ENCODE data around the gene TECPR2.

Gene TECPR2

GRCh38 chr14:102491786-102492530 is 129.2 kb downstream of the TECPR2 start:
- no peak for DNase-seq (ENCODE audit: insufficient read length, low spot score)
- FAIRE-seq: no peak

- FAIRE-seq (no peak), DNase-seq (ENCODE audit: insufficient read length, low spot score) (no peak)
These were observed 129.8 kb downstream of the TECPR2 start for GRCh38 chr14:102492531-102492910.

GRCh38 chr14:102493096-102493495 is 130.4 kb downstream of the TECPR2 start:
- FAIRE-seq: no peak
- DNase-seq (ENCODE audit: insufficient read length, low spot score): no peak

- DNase-seq (ENCODE audit: insufficient read length, low spot score): no peak
- no peak for FAIRE-seq
These were observed 130.8 kb downstream of the TECPR2 start for GRCh38 chr14:102493585-102493984.

- FAIRE-seq (no peak), DNase-seq (ENCODE audit: insufficient read length, low spot score) (no peak)
These were observed 133.0 kb downstream of the TECPR2 start for GRCh38 chr14:102495491-102496330.

- FAIRE-seq (peak; percentile 9), DNase-seq (ENCODE audit: insufficient read length, low spot score) (no peak)
These were observed 133.6 kb downstream of the TECPR2 start for GRCh38 chr14:102496331-102496691.

GRCh38 chr14:102496958-102497744 is 134.4 kb downstream of the TECPR2 start:
- FAIRE-seq (no peak), DNase-seq (ENCODE audit: insufficient read length, low spot score) (no peak)

GRCh38 chr14:102497998-102498677 is 135.4 kb downstream of the TECPR2 start:
- DNase-seq (ENCODE audit: insufficient read length, low spot score) (no peak), FAIRE-seq (no peak)

GRCh38 chr14:102498678-102499265 is 136.0 kb downstream of the TECPR2 start:
- FAIRE-seq: peak; percentile 96
- DNase-seq (ENCODE audit: insufficient read length, low spot score): no peak

- FAIRE-seq (no peak), DNase-seq (ENCODE audit: insufficient read length, low spot score) (no peak)
These were observed 136.8 kb downstream of the TECPR2 start for GRCh38 chr14:102499401-102500157.

- DNase-seq (ENCODE audit: insufficient read length, low spot score) (no peak), FAIRE-seq (no peak)
These were observed 137.5 kb downstream of the TECPR2 start for GRCh38 chr14:102500158-102500662.

- no peak for DNase-seq (ENCODE audit: insufficient read length, low spot score)
- no peak for FAIRE-seq
These were observed 138.0 kb downstream of the TECPR2 start for GRCh38 chr14:102500713-102501112.

GRCh38 chr14:102501751-102502315 is 139.1 kb downstream of the TECPR2 start:
- FAIRE-seq (no peak), DNase-seq (ENCODE audit: insufficient read length, low spot score) (no peak)

- FAIRE-seq (no peak), DNase-seq (ENCODE audit: insufficient read length, low spot score) (no peak)
These were observed 139.8 kb downstream of the TECPR2 start for GRCh38 chr14:102502571-102502970.

- no peak for FAIRE-seq
- DNase-seq (ENCODE audit: insufficient read length, low spot score): no peak
These were observed 141.0 kb downstream of the TECPR2 start for GRCh38 chr14:102503641-102504327.

GRCh38 chr14:102504328-102504999 is 141.7 kb downstream of the TECPR2 start:
- DNase-seq (ENCODE audit: insufficient read length, low spot score) (no peak), FAIRE-seq (no peak)

GRCh38 chr14:102505000-102505619 is 142.4 kb downstream of the TECPR2 start:
- FAIRE-seq (no peak), DNase-seq (ENCODE audit: insufficient read length, low spot score) (no peak)
